GM19438 (cell line): ENCODE results near the gene CLN6.
"Not testable (repeated sequence)": the region's sequence is repeated elsewhere in the genome, so short reads cannot be mapped to it uniquely, and the experiment has no call there.

Source experiments
- ATAC-seq: cut with Tn5 transposase; IDR thresholded peaks from one replicate; pipeline ENCODE4 v1.9.1; 2021; ENCODE audit warnings: low read depth; ENCODE audit not compliant: unreplicated experiment

Gene CLN6

DNA sequence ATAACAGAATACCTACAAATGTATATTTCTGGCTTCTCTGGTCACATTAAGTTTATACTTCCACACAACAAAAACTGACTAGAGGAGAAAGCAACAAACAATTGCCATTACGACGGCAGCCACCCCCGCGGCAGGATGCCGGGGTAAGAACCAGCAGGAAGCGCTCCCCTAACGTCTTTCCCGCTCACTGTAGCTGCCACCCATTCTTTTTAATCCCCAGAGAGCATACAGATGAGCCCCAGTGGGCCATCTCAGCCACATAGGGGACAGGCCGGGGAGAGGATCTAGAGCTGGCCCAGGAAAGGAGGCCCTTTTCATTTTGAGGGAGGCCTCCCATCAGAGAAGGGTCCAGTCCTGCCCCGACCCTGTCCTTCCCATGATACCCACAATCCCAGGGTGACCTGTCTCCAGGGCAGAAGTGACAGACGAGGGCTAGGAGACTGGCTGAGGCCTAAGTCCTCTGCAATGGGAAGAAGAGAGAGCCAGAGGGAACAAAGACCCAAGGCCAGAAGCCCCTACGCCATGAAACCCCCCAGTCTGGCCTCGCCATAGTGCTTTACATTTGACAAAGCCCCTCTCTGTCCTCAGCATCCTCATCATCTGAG is 20.8 kb downstream of the CLN6 start:
- no peak for ATAC-seq

DNA sequence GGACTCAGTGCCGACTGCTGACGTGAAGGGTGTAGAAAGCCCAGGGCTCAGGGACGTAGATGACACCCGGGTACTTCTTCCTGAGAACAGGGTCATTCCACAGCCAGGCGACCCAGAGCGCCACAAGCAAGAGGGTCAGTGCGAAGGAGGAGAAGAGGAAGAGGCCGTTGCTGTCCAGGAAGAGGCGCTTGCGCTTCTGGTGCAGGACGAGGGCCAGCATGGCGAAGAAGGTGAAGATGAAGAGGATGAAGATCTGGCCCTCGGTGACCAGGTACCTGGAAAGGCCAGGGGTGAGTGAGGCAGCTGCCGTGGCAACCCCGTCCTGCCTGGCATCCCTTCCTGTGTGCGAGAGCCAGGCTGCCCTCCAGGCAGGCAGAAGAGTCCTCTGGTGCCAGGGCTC is 21.4 kb downstream of the CLN6 start:
- ATAC-seq: no peak

DNA sequence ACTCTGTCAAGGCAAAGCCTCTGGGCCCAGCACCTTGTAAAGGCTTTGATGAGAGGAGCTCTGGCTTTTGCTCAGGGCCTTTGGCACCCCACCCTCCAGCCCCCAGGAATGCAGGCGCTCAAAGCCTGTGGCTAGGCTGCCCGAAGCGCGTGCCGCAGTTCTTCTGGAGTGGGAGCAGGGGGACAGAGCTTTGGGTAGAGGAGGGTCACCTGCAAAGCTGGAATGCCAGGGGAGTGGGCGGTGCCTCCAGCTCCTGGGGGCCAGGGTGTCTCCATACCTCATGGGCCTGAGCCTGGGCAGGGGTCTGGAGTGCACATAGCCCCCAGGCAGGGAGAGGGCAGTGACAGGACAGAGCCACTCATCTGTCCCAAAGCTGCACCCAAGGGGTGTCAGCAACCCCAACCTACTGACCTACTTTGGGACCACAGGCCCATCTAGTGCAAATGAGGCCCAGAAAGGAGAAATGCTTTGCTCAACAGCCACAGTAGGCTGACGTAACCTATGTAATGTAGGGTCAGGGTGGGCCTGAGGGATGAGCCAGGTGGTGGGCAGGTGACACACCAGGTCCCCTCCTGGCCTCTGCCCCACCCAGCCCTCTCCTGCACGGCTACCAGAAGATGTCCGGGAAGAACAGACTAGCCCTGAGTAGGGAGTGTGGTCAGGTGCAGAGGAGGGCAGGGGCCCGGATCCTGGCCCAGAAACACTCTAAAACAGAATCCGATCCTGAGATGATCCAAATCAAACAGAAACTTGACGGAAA is 22.2 kb downstream of the CLN6 start:
- ATAC-seq: no peak

DNA sequence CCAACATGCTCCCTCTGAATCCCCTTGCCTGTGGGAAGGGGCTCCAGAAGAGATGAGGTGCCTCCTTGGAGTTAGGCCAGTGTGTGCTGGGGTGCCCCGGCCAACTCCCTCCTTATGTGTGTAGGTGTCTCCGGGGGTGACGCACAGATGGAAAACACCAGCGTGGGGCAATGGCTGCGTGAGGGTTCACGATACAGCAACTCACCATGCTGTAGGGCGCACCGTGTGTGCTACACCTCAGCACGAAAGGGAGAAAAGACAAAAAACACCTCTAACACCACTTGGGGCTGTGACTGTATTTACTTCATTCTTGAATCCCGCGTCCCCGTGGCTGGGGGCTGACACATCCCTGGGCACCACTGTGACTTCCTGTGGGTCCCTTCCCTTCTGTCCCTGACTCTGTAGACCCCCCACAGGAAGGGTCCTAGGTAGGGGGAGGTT is 22.8 kb downstream of the CLN6 start:
- no peak for ATAC-seq

DNA sequence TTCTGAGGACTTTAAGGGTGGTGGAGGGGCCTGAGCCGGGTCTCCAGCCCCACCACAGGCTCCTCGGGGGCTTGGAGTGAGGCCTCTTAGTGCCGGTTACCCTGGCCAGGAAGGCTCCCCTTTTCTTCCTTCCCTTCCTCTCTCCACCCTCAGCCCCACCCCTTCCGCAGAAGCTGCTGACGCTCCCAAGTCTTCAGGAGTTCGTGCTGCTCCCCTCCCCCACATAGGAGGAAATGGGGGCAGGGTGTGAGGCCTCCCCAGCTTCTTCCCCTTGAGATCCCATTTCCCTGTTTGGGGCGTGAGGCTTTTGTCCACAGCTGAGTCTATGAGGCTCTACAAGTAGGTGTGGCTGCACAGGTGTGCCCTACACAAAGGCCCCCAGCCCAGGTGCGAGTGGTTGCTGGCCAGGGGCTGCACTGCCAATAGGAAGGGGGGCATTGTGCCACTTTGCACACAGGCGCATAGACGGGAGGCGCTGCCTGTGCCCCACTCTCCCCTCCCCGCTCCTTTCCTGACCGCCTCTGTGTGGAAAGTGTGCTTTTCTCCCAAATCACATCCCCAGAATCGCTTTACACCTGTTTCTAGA is 23.5 kb downstream of the CLN6 start:
- ATAC-seq: no peak

DNA sequence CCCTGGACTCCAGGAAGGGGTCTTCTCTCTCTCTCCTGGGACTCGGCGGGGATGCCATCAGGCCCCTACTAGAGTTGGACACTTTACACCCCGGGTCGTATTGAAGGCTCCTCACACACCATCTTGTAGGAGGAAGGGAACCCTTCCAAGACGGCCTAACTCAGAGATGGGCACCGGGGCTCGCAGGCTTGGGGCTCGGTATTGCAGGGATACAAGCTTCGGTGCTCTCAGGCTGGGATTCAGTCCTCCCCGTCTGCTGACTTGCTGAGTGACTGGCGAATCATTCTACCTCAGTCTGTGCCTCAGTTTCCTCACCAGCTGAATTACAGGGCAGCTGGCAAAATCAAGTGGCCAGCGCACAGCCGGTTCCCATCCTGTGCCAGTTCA is 24.0 kb downstream of the CLN6 start:
- ATAC-seq: no peak

DNA sequence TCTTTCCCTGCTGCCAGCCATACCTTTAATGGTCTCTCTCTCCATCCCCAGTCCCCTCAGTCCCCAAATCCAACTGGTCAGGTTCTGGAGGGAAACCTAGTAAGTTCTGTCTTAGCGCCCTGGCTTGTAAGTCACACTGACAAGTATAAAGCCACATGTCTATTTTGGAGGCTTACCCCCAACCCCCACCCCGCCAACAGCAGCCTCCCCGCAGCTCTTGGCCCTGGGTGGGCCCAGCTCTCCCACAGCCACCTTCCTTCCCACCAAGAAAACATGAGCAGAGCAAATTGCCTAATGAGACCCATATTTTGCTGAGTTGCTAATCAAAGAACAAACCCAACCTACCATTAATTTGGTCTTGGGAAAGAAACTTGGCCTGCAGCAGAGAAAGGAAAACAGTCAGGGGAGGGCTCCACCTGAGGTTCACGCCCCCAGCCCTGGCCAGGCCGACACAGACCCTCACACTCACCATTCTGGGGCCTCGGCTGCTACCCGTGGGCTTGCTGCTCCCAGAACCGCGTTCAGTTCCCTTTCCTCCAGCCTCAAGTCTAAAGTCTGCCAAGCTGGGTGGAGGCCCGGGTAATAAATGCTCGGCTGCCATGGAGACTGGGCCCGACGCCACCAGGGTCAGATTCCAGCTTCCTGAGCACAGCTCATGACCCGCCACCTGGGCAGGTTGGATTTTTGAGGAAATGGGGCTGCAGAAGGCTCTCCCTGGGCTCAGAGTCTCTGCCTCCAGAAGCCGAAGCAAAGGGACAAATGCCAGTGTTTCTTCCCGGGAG is 24.6 kb downstream of the CLN6 start, which contains the start of gene CALML4:
CALML4 (minus strand) TSS at position 557 of the 782 bp plus-strand sequence; CDS start at position 472, 85 bp downstream.
- ATAC-seq: no peak

DNA sequence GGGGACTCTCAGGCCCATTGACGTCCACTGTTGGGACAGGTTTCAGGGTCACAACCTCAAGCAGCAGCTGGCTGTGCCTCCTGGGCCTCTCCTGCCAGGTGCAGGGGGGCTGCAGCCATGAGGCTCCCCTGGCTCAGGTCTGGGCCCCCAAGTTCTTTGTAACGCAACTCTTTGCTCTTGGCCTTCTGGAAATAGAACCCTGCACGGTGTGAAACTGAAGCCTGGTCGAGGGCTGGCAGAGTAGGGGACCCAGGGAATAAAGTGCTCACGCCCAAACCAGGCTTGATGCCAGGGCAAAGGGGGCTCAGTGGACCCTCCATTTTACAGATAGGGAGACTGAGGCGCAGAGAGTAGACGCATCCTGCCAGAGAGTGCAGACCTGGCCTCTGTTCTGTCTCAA is 25.2 kb downstream of the CLN6 start:
- no peak for ATAC-seq

DNA sequence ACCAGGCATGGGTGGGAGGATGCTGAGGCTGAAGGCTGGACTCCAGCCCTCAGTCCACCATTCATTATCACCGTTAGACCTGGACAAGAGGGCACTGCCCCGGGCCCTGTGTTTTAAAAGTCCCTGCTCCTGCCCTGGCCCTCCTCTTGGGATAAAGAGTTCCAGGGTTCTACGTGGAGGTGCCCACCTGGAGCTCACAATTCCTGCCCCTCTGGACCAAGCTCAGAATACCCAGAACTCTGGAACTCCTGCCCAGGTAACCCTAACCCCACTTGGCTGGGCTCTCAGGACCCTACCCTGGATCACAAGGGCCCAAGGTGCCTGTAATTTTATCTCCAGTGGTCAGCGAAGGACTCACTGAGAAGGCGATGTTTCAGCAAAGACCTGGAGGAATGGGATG is 25.6 kb downstream of the CLN6 start:
- ATAC-seq: no peak

DNA sequence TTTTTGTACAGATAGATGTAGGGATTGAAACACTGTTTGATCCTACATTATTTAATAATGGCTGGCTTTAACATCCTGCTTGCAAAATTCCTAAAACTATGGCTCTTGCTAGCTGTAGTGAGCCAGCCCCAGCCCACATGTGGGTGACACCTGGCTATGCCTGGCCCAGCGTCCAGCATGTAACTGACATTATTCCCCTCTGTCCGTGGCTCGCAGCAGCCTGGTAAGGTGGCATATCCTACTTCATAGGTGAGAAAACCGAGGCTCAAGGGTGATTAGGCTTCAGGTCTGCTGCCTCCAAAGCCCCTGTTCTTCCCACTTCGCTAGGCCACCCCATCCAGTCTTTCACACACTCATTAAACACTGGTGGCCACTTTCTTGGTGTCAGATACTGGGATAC is 26.0 kb downstream of the CLN6 start:
- no peak for ATAC-seq

DNA sequence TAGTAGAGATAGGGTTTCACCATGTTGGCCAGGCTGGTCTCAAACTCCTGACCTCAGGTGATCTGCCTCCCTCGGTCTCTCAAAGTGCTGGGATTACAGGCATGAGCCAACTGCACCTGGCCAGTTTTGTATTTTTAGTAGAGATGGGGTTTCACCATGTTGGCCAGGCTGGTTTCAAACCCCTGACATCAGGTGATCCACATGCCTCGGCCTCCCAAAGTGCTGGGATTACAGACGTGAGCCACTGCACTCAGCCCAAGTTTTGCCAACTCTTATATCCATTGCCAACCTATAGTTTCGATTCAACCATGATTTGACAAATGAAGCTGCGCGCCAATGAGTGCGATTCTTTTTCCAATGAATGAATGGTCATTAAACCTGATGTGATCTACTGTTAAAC is 26.5 kb downstream of the CLN6 start:
- not testable (repeated sequence) for ATAC-seq

DNA sequence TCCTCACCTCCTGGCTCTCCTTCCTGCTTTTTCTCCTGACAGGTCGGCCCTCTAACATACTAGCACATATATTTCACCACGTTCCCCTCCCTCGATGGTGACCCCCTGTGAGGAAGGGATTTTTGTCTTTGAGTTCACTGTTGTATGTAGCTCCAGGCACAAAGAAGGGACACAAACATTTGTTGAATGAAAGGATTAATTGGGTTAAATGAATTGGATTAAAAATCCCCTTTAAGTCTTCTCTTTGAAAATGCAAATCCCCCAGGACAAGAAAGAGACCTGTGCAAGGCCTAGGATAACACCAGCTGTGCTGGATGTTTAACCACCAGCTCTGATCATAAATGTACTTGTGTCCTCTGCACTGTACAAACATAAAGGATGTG is 27.7 kb downstream of the CLN6 start:
- no peak for ATAC-seq

DNA sequence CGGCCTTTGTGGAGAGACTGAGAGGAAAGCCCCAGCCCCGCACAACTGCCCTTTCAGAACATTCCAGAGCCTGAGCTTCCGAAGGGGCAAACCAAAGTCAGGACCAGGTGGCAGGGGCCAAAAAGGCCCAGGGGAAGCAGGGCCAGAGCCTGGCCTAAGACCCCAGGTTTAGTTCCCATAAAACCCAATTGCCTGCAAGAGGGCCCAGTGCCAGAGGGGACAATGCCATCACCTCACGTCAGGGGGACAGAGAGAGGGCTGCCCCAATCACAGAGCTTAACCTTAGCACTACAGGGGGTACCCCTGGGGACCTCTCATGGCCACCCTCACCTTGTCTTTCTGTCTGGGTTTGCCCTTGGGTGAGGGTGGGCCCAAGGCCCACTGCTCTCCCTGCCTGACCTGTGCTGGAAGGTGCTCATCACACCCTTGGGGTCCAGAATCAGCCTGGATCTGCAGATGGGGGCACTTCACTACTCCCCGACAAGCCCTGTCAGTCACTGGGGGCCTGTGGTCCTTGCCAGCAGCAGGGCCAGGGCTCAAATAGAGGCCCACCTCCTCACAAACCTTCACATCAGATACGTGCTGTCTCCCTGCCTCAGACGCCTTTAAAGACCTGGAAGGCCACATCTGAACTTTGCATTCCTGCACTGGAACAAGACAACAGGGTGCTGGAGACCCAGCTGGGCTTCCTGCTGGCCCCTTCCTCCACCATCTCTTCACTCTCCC is 28.2 kb downstream of the CLN6 start:
- ATAC-seq: no peak

DNA sequence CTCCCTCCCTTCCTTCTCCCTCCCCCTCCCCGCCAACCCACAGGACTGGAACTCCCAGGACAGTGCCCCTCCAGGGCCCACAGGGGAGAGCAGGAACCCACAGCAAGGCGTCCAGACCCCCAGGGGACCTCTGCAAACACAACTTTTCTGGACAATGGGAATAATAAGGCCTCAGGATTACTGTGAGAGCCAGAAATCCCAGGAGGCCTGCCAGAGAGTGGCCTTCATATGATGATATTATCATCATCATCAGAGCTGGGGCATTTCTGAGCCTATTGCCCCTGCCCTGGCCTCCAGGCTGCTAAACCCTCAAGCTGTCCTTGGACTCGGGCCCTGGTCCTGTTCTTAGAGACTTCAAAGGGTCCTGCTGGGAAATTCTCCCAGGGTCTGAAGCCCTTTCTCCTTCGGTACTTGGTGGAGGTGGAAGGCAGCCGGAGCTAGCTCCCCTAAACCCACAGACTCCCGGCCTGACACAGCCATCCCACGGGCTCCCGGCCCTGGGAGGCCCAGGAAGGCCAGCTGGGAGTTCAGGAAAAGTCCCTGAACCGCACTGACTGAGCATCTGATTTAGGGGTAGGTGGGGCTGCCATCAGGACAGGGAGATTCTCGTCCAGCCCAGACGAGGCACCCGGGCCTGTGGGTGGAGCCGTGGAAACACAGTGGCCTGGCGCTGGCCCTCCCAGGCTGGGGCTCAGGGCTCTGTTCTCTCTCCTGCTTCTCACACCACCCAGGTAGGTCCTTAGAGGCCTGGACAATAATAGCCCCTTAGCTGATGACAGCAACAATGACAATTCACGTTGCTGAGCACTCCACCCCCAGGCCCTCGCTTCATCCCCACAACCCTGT is 29.3 kb downstream of the CLN6 start:
- no peak for ATAC-seq

DNA sequence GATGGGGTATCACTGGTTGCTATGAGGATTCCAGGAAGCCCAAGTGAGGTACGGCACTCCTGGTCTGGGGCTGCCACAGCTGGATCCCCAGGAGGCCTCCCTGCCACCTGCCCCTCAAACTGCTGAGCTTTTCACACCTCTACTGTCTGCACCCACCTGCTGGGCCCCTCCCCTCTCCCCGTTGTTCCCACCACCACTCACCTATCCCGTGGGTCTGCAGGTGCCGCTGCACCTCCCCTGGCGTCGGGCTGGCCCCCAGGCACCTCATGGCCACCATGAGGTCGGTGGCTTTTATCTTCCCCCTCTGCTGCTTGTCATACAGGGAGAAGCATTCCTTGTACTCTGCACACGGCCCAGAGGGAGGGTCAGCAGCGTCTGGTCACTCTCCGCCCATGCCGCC is 30.2 kb downstream of the CLN6 start:
- no peak for ATAC-seq

DNA sequence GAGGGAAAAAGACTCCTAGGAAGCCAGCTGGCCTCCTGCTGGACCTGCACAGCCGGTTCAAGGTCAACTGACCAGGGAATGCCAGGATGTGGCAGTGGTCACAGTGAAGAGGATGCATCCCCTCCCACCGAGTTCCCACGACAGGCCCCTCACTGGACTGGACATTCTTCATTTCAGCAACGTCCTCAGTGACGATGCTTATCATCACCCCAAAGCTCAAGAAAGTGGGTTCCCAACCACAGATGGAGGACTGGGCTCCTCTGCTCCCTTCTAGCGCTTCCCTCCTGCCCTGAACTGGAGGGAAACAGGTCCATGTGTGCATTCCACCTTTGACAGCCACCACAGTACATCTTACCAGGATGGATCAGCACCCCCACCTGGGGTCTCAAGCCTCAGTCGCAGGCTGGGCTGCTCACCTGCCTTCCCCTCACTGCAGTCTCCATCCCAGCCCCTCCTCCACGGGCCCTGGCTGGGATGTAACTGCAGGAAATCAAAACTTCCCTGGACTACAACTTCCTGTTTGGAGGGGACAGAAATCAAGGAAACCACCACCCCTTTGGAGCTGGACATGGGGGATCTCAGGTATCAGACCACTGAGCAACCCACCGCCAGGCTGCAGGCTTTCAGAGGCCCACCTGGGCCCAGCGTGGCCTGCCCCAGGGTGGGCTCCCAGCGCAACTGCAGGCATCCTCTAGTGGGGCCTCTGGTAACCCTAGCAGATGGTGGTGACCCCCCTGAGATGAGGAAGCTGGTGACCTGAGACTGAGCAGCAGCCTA is 31.7 kb downstream of the CLN6 start:
- ATAC-seq: no peak

DNA sequence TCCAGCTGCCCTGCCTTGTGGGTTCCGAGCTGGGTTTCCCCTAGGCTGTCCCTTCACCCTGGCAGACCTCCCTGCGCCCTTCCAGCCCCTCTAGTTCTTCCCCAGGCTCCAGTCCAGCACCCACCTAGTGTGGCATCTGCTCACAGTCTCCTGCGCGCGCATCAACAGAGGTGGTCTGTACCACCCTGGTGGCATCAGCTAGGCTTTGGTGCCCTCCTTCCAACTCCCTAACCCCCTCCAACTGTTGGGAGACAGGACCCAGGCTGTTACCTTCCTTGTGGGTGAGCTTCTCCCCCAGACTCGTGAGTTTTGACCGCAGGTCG is 32.4 kb downstream of the CLN6 start:
- ATAC-seq: no peak

DNA sequence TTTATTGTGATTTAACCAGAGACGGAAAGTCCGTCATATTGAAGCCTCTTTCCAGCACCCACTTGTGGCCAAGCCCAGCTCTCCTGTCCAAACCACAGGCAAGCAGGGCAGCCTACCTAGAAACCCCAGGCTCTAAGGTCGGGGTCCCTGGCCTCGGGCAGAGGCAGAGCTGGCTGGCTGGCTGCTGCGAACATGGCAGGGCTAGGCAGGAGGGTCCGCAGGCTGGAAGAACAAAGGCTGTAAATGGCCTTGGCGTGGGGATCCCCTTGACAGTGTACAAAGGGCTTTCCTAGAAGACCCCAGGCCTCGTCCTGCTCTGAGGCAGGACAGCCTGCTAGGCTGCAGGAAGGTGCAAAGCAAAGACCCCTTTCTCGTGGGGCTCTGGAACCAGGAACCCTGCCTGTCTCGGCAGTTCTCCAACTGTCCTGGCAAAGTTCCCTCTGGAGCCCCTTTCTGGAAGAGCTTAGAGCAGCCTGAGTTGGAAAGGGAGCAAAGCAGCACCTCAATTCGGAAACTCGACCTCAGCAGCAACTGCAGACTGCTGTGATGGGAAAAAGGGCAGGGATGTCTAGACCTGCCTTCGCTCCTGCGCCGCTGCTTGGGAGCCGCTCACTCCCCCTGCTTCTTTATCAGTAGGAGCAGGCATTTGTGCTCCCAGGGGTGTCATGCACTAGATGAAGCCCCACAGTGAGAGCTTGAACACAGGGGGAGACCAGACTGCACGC is 32.9 kb downstream of the CLN6 start:
- ATAC-seq: no peak
